Neural progenitor cell (in vitro differentiated cells): ENCODE results near the gene ZNF569. TPM values are rescaled to one million over a fixed set of nuclear protein-coding genes. Genes with fewer than 3 reads are reported as not detected.
"Not testable (repeated sequence)": the region's sequence is repeated elsewhere in the genome, so short reads cannot be mapped to it uniquely, and the experiment has no call there.

Source experiments
- DNase-seq: peaks from one replicate; pipeline ENCODE4 v3.0.0-alpha.2; 2016; ENCODE audit warnings: low spot score
- H2AFZ ChIP-seq: fragments of 200-600 bp; sonication (generic); replicated peaks from 2 replicates; pipeline ENCODE4 v1.6.1; 2016; ENCODE audit warnings: antibody characterized with exemption
- H3F3A ChIP-seq: fragments of 200-600 bp; sonication (generic); 2 replicates; pipeline ENCODE4 v1.6.1; 2016; ENCODE audit warnings: antibody characterized with exemption, low read depth
- H3K27ac ChIP-seq: fragments of 200-600 bp; sonication (generic); 2 replicates; pipeline ENCODE4 v1.5.1; 2016; ENCODE audit warnings: mild to moderate bottlenecking
- H3K27me3 ChIP-seq: fragments of 200-600 bp; sonication (generic); 2 replicates; pipeline ENCODE4 v1.6.1; 2016; ENCODE audit warnings: mild to moderate bottlenecking, moderate library complexity
- H3K36me3 ChIP-seq: fragments of 200-600 bp; sonication (generic); 2 replicates; pipeline ENCODE4 v1.5.1; 2016
- H3K4me1 ChIP-seq: fragments of 200-600 bp; sonication (generic); 2 replicates; pipeline ENCODE4 v1.6.1; 2016; ENCODE audit warnings: mixed run types
- H3K4me2 ChIP-seq: fragments of 200-600 bp; sonication (generic); 2 replicates; pipeline ENCODE4 v1.6.1; 2016
- H3K4me3 ChIP-seq: fragments of 200-600 bp; sonication (generic); 2 replicates; pipeline ENCODE4 v1.5.1; 2016
- H3K79me2 ChIP-seq: fragments of 200-600 bp; sonication (generic); 2 replicates; pipeline ENCODE4 v1.6.1; 2016; ENCODE audit warnings: low read depth
- H3K9ac ChIP-seq: fragments of 200-600 bp; sonication (generic); 2 replicates; pipeline ENCODE4 v1.6.1; 2016
- H3K9me3 ChIP-seq: fragments of 200-600 bp; sonication (generic); 2 replicates; pipeline ENCODE4 v1.5.1; 2016; ENCODE audit warnings: low read depth
- H4K20me1 ChIP-seq: fragments of 200-600 bp; sonication (generic); 2 replicates; pipeline ENCODE4 v1.6.1; 2016; ENCODE audit warnings: low read depth
- H3K27ac Mint-ChIP-seq: 3 replicates; pipeline ENCODE4 v1.8.0; 2021; ENCODE audit warnings: mixed read lengths
- H3K27me3 Mint-ChIP-seq: 2 replicates; pipeline ENCODE4 v1.8.0; 2022; ENCODE audit warnings: low read depth, mild to moderate bottlenecking, inconsistent platforms, moderate library complexity, mixed read lengths; ENCODE audit not compliant: insufficient read depth
- H3K36me3 Mint-ChIP-seq: 3 replicates; pipeline ENCODE4 v1.8.0; 2021; ENCODE audit warnings: mixed read lengths
- H3K4me1 Mint-ChIP-seq: 3 replicates; pipeline ENCODE4 v1.8.0; 2021; ENCODE audit warnings: mixed read lengths
- H3K4me3 Mint-ChIP-seq: 3 replicates; pipeline ENCODE4 v1.8.0; 2021; ENCODE audit warnings: mild to moderate bottlenecking, moderate library complexity, mixed read lengths
- H3K9me3 Mint-ChIP-seq: 3 replicates; pipeline ENCODE4 v1.8.0; 2020; ENCODE audit warnings: mixed read lengths
- EZH2 ChIP-seq: fragments of 200-600 bp; sonication (generic); IDR thresholded peaks from 2 replicates; pipeline ENCODE4 v1.6.1; 2017; ENCODE audit warnings: antibody characterized with exemption, mild to moderate bottlenecking, moderate library complexity
- EZH2phosphoT487 ChIP-seq: fragments of 200-600 bp; sonication (generic); IDR thresholded peaks from 2 replicates; pipeline ENCODE4 v1.6.1; 2017; ENCODE audit warnings: antibody characterized with exemption
- total RNA-seq: library from RNA; depleted of rRNA; stranded (reverse); fragments of >200 nt; gene quantifications from 2 replicates; pipeline ENCODE4 v1.2.3, GENCODE V29; 2015; ENCODE audit warnings: low replicate concordance
- TF ChIP-seq, protein P1 (sequence below): fragments of 200-600 bp; sonication (generic); IDR thresholded peaks from 2 replicates; pipeline ENCODE4 v1.5.1; 2017; ENCODE audit warnings: antibody characterized with exemption, mild to moderate bottlenecking

ZNF569 gene
- total RNA-seq, 1 donor from 2014 or later, result 31.6 TPM

DNA sequence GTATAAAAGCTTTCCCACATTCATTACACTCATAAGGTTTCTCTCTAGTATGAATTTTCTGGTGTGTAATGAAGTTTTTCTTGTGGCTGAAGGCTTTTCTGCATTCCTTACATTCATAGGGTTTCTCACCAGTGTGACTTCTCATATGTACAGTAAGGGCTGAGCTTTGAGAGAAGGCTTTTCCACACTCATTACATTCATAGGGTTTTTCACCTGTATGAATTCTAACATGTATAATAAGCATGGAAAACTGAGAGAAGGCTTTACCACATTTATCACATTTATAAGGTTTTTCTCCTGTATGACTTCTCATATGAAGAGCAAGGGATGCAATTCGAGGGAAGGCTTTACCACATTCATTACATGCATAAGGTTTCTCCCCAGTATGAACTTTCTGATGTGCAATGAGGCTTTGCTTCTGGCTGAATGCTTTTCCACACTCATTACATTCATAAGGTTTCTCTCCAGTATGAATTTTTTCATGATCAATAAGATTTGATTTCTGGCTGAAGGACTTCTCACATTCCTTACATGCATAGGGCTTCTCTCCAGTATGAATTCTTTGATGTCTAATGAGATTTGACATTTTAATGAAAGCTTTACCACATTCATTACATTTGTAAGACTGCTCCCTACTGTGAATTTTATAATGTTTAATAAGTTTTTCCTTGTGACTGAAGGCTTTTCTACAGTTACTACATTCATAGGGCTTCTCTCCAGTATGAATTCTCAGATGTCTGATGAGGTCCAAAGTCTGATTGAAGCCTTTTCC lies 53.7 kb downstream of the ZNF569 start:
- H3K4me1 Mint-ChIP-seq, result no peaks in the 10 kb centered on the region
- H3K27me3 Mint-ChIP-seq, result peaks cover 2% of the 10 kb centered on the region
- H3K9me3 ChIP-seq, result peaks cover 57% of the 10 kb centered on the region
- H2AFZ ChIP-seq, result no peak overlapping the region
- H3K36me3 Mint-ChIP-seq, result peaks cover 43% of the 10 kb centered on the region
- no peak overlapping the region for H3K27ac Mint-ChIP-seq
- TF ChIP-seq, protein P1, sequence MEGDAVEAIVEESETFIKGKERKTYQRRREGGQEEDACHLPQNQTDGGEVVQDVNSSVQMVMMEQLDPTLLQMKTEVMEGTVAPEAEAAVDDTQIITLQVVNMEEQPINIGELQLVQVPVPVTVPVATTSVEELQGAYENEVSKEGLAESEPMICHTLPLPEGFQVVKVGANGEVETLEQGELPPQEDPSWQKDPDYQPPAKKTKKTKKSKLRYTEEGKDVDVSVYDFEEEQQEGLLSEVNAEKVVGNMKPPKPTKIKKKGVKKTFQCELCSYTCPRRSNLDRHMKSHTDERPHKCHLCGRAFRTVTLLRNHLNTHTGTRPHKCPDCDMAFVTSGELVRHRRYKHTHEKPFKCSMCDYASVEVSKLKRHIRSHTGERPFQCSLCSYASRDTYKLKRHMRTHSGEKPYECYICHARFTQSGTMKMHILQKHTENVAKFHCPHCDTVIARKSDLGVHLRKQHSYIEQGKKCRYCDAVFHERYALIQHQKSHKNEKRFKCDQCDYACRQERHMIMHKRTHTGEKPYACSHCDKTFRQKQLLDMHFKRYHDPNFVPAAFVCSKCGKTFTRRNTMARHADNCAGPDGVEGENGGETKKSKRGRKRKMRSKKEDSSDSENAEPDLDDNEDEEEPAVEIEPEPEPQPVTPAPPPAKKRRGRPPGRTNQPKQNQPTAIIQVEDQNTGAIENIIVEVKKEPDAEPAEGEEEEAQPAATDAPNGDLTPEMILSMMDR, result no peak
- no peak for TF ChIP-seq EZH2
- TF ChIP-seq EZH2phosphoT487, result no peak
- H3K4me2 ChIP-seq, result no peak overlapping the region
- H3K4me3 Mint-ChIP-seq, result no peak overlapping the region
- H3K9ac ChIP-seq, result no peak overlapping the region
- H3K4me3 ChIP-seq, result no peak overlapping the region
- H3K4me1 ChIP-seq, result no peaks in the 10 kb centered on the region
- peaks cover 79% of the 10 kb centered on the region for H3K9me3 Mint-ChIP-seq
- H4K20me1 ChIP-seq, result no peaks in the 10 kb centered on the region
- H3K79me2 ChIP-seq, result no peaks in the 10 kb centered on the region
- peaks cover 5% of the 10 kb centered on the region for H3F3A ChIP-seq
- H3K27ac ChIP-seq, result no peak overlapping the region
- H3K27me3 ChIP-seq, result no peaks in the 10 kb centered on the region
- peaks cover 18% of the 10 kb centered on the region for H3K36me3 ChIP-seq
- DNase-seq, result no peak

DNA sequence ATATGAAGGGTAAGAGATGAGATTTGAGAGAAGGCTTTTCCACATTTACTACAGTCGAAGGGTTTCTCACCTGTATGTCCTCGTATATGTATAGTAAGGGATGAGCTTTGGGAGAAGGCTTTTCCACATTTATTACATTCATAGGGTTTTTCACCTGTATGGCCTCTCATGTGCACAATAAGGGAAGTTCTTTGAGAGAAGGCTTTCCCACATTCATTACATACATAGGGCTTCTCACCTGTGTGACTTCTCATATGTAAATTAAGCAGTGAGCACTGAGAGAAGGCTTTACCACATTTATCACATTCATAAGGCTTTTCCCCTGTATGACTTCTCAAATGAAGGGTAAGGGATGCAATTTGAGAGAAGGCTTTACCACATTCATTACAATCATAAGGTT lies 54.5 kb downstream of the ZNF569 start:
- TF ChIP-seq EZH2phosphoT487 (no peak), EZH2 (no peak)
- TF ChIP-seq, protein P1, result no peak
- Mint-ChIP-seq H3K9me3 (peaks cover 80% of the 10 kb centered on the region), H3K27ac (no peak overlapping the region), H3K36me3 (peaks cover 38% of the 10 kb centered on the region), H3K4me3 (no peak overlapping the region), H3K4me1 (no peaks in the 10 kb centered on the region), H3K27me3 (peaks cover 1% of the 10 kb centered on the region)
- Histone ChIP-seq H3K4me1 (no peaks in the 10 kb centered on the region), H2AFZ (no peak overlapping the region), H3K9ac (no peak overlapping the region), H3F3A (peaks cover 5% of the 10 kb centered on the region), H3K27me3 (no peaks in the 10 kb centered on the region), H3K27ac (no peak overlapping the region), H3K4me3 (no peak overlapping the region), H3K9me3 (peaks cover 51% of the 10 kb centered on the region), H3K79me2 (no peaks in the 10 kb centered on the region), H3K36me3 (peaks cover 18% of the 10 kb centered on the region), H4K20me1 (no peaks in the 10 kb centered on the region), H3K4me2 (no peak overlapping the region)
- DNase-seq, result no peak

DNA sequence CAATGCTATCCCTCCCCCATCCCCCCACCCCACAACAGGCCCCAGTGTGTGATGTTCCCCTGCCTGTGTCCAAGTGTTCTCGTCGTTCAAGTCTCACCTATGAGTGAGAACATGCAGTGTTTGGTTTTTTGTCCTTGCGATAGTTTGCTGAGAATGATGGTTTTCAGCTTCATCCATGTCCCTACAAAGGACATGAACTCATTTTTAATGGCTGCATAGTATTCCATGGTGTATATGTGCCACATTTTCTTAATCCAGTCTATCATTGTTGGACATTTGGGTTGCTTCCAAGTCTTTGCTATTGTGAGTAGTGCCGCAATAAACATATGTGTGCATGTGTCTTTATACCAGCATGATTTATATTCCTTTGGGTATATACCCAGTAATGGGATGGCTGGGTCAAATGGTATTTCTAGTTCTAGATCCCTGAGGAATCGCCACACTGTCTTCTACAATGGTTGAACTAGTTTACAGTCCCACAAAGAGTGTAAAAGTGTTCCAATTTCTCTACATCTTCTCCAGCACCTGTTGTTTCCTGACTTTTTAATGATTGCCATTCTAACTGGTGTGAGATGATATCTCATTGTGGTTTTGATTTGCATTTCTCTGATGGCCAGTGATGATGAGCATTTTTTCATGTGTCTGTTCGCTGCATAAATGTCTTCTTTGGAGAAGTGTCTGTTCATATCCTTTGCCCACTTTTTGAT lies 61.0 kb downstream of the ZNF569 start:
- not testable (repeated sequence) for H3K27ac Mint-ChIP-seq, H3K9me3 ChIP-seq, H3K36me3 ChIP-seq, H4K20me1 ChIP-seq, H3K27me3 Mint-ChIP-seq, H3F3A ChIP-seq, DNase-seq, H3K4me1 ChIP-seq, H3K4me3 Mint-ChIP-seq, H3K27ac ChIP-seq, H3K4me2 ChIP-seq, H3K79me2 ChIP-seq, H3K27me3 ChIP-seq, H3K4me1 Mint-ChIP-seq, H3K9ac ChIP-seq, H3K4me3 ChIP-seq, H3K36me3 Mint-ChIP-seq, H2AFZ ChIP-seq
- peaks cover 81% of the 10 kb centered on the region for H3K9me3 Mint-ChIP-seq

DNA sequence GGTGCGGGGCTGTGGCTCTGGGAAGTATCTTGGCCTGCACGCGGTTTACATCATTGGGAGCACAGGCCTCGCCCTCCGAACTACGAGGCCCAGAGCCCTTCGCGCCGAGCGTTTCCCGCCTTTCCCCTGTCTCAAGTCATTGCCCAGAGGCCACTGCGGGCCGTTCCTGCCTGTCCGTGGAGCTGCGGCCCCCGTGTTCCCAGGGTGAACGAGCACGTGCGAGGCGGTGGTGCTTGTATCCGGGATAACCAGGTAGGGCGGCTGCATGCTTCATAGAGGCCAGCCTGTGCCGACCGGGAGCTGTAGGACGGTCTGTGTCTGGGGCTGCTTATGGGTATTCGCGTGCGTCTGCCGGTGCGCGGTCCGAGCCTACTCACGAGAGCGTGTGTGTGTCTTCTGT lies 63.8 kb downstream of the ZNF569 start:
- Histone ChIP-seq H3K9ac (no peak overlapping the region), H4K20me1 (no peaks in the 10 kb centered on the region), H3K4me1 (no peaks in the 10 kb centered on the region), H3K9me3 (no peaks in the 10 kb centered on the region), H3K79me2 (no peaks in the 10 kb centered on the region), H3F3A (no peaks in the 10 kb centered on the region), H3K4me2 (no peak overlapping the region), H3K4me3 (no peak overlapping the region), H3K27ac (no peak overlapping the region), H3K27me3 (no peaks in the 10 kb centered on the region), H3K36me3 (no peaks in the 10 kb centered on the region), H2AFZ (no peak overlapping the region)
- Mint-ChIP-seq H3K4me1 (no peaks in the 10 kb centered on the region), H3K4me3 (no peak overlapping the region), H3K36me3 (peaks cover 1% of the 10 kb centered on the region), H3K27me3 (no peaks in the 10 kb centered on the region), H3K27ac (no peak overlapping the region), H3K9me3 (peaks cover 78% of the 10 kb centered on the region)
- no peak for DNase-seq
- no peak for TF ChIP-seq EZH2phosphoT487
- no peak for TF ChIP-seq EZH2
- TF ChIP-seq, protein P1, result no peak
